HG03095 (cell line): ENCODE results near the gene GP9.

Source experiments
- ATAC-seq: cut with Tn5 transposase; IDR thresholded peaks from one replicate; pipeline ENCODE4 v1.9.1; 2021; ENCODE audit warnings: moderate library complexity; ENCODE audit not compliant: unreplicated experiment

Gene GP9

GRCh38 chr3:129027544-129027880 lies 33.1 kb upstream of the GP9 start:
- no peak for ATAC-seq

DNA sequence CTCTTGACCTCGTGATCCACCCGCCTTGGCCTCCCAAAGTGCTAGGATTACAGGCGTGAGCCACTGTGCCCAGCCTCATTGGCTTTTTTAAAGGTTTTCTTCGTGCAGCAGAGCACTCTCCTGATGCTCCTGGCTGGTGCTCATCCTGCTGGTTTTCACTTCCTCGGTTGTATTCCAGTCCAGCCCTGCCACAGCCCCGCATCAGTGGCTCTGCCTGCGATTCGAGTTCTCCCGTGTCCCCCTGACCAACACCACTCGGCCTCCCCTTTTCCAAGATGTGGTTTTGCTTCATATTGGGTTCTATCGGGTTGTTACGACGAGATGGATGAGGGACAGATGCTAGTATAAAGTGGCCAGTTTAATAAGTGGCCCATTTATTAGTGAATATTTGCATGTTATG lies 31.7 kb upstream of the GP9 start:
- no peak for ATAC-seq

- no peak for ATAC-seq
These were observed 30.0 kb upstream of the GP9 start for GRCh38 chr3:129030611-129031010.

GRCh38 chr3:129031476-129032215 lies 28.9 kb upstream of the GP9 start:
- ATAC-seq = no peak

- ATAC-seq = no peak
These were observed 27.9 kb upstream of the GP9 start for GRCh38 chr3:129032716-129033115.

GRCh38 chr3:129033151-129033550 lies 27.4 kb upstream of the GP9 start:
- ATAC-seq = no peak

DNA sequence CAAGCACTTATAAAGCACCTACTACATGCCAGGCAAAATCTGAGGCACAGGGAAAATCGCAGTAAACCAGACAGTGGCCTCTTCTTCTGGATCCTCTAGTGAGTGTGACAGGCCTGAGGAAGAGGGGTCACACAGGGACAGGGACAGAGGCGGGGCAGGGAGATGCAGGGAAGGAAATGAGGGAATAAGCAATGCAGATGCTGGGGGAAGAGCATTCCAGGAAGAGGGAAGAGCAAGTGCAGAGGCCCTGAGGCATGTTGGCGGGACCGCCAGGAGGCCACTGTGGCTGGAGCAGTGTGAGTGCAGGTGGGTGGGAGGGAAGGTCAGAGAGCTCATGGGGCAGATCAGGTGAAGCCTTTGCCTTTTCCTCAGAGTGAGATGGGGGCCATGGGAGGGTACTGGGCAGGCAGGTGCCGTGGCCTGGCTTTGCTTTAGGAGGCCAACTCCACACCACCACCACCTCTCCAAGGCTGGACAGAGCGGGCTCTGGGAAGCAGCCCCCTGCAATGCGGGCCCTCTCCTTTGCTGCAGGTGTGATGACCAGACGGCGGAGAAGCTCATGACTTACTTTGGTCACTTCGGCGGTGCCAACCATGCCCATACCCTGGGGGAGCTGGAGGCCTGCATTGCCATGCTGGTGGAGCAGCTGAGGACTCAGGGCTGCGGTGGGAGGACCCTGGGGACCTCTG lies 26.8 kb upstream of the GP9 start:
- ATAC-seq = no peak

- no peak for ATAC-seq
These were observed 25.9 kb upstream of the GP9 start for GRCh38 chr3:129034642-129035041.

DNA sequence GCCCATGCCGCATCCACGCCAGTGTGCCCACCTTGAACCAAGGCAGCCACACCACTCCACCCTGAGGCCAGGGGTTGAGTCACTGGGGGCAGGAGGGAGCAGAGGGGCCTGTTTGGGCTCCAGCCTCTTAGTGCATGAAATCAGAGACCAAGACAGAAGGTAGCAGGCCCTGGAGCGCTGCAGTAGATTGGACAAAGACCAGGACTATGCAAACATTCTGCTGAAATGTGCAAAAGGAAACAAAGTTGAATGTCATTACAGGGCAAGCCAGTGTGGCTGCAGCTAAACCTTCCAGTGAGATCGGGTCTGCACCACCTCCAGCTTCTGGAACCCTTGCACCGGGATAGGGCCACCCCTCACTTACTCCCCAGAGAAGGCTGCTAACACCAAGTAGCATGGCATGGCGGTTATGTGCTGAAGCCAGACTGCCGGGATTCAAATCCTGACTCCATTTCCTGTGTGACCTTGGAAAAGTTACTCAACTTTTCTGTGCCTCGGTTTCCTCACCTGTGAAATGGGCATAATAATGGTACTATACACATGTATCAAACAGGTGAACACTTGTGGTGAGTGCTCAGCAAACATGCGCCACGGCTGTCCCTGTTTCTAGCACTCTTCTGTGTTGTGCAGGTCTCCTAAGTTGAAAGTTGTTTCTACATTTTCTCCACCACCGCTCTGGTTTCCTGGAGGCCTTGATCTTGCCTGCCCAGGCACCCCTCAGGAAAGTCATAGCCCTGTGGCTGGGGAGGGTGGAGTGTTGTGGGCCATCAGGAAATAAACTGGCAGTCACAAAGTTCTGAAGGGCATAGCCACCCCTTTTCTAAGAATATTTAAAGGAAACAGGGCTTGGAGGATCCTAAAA lies 25.0 kb upstream of the GP9 start:
- ATAC-seq = no peak

- no peak for ATAC-seq
These were observed 24.1 kb upstream of the GP9 start for GRCh38 chr3:129036222-129037092.

DNA sequence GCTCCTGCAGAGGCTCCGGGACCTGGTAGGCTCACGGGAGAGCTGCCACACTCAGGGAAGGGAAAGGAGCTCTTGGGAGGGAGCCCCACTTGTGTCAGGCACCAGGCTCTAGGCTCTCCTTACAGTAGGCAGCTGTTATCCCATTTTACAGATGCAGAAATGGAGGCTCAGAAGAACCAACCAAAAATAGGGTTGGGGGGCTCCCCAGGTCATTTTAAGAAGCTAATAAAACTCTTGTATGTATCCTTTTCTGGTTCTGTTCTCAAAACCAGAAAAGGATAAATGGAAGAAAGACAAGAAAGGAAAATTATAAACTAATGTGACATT lies 23.5 kb upstream of the GP9 start:
- no peak for ATAC-seq

GRCh38 chr3:129038121-129038855 lies 22.3 kb upstream of the GP9 start:
- ATAC-seq = no peak

- ATAC-seq = no peak
These were observed 21.1 kb upstream of the GP9 start for GRCh38 chr3:129039271-129040038.

DNA sequence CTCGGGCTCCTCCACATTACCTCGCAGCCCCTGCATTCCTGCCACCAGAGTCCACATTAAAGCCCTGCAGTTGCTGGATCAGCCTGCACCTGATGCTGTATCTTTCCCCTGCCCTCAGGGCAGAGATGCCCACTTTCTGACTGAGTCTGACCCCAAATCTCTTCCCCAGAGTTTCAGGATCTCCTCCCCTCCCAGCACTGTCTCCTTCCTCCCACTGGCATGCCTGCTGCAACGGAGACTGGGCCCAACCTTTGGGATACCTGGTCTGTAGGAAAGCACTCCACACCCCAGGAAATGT lies 20.6 kb upstream of the GP9 start:
- no peak for ATAC-seq

- no peak for ATAC-seq
These were observed 19.8 kb upstream of the GP9 start for GRCh38 chr3:129040579-129041300.

- no peak for ATAC-seq
These were observed 14.9 kb upstream of the GP9 start for GRCh38 chr3:129045675-129046036.

DNA sequence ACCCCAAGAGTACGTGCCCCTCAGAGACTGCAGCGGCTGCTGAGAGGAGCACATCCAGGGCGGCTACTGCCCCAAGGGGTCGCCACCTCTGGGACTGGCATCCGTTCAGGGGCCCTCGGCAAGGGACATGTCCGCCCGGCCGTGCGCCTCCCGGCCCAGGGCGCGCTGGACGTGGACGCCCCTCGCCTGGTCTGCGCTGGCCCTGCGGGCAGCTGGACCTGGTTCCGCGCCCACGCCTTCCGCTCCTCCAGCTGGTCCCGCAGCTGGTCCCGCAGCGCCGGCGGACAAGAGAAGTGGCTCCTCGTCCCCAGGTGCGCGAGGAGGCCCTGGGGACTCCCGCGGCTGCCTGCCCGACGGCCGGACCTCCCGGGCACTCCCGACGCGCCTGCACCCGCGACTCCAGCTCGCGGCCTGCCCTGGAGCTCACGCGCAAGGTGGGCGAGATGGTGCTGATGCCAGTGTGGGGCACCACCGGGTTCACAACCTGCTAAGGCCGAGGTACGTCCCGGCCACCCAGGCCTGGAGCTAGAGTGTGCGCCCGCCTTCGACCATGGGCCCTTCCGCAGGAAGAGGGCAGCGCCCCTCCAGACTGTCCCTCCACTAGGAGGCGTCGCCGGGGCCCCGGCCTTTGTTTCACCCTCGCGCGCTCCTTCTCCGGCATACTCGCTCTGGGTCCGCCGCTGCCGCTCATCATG lies 14.4 kb upstream of the GP9 start:
- ATAC-seq = no peak

GRCh38 chr3:129046732-129047552 lies 13.6 kb upstream of the GP9 start:
- no peak for ATAC-seq
